Heart left ventricle (tissue), 13 donors: Measurements from ENCODE around the gene STX12.

Experiments used
- POLR2A ChIP-seq, 2 donors: fragments of 450-650 bp; IDR thresholded peaks; one replicate each; pipeline ENCODE4 v1.6.1; 2017; ENCODE audit warnings: antibody characterized with exemption in 2 of 2, mild to moderate bottlenecking in 2 of 2, moderate library complexity in 2 of 2
- TF ChIP-seq, protein P1 (sequence below), 12 donors: fragments of 200-600 bp; sonication (generic) in 4 of 12; IDR thresholded peaks; one replicate each; pipeline versions ENCODE4 v1.5.0 to v1.8.0; 2018 to 2022; ENCODE audit warnings: antibody characterized with exemption in 12 of 12, mild to moderate bottlenecking in 5 of 12
- donor health status: ischemic (EF 13 %, LVEDD 7.1; RV severe dilation, severe dysfunction).
- donor health status: DM: no; HTN: yes; CAD: no.
- donor health status: DM: no; HTN: no; CAD: no.
- donor health status: ischemic (EF 25% LVEDD 6.9; RV normal size, moderate dysfunction).
- donor health status: ischemic (EF 25% LVEDD 5.7; RV mildly dilated, moderate dysfunction).
- donor health status: ischemic (EF 35%, LVEDD 5.7; RV mildly dilated, moderate dysfunction).
- donor health status: nonischemic (EF 11% LVEDD 7.7; RV severe dilation, severe dysfunction).
- donor health status: DM: yes; HTN: yes; CAD: no.
- donor health status: PGD.
- donor health status: ischemic (EF 29% LVEDD 5.4; RV normal size, mild dysfunction).
- donor health status: nonischemic (EF 23%, LVEDD 6.1; RV moderate dilation, normal function).

DNA sequence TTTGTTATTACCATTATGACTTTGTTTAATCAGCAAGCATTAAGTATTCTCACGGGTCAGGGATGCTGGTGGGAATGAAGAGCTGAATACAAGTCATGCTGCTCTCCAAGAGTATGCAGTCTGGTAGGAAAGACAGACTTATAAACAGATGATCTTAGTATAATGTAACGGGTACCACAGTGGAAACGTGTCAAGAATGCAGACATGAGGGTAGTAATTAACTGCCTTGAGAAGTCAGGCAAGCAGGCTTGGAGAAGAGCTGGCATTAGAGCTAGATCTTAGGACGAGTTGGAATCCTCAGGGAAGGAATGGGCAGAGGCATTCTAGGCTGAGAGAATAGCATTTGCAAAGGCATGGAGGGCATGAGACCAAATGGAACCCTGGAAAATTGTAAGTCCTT lies 27.6 kb upstream of the STX12 start:
- TF ChIP-seq POLR2A (IDR thresholded peaks at IDR 0.05), result no peak
- TF ChIP-seq, protein P1, sequence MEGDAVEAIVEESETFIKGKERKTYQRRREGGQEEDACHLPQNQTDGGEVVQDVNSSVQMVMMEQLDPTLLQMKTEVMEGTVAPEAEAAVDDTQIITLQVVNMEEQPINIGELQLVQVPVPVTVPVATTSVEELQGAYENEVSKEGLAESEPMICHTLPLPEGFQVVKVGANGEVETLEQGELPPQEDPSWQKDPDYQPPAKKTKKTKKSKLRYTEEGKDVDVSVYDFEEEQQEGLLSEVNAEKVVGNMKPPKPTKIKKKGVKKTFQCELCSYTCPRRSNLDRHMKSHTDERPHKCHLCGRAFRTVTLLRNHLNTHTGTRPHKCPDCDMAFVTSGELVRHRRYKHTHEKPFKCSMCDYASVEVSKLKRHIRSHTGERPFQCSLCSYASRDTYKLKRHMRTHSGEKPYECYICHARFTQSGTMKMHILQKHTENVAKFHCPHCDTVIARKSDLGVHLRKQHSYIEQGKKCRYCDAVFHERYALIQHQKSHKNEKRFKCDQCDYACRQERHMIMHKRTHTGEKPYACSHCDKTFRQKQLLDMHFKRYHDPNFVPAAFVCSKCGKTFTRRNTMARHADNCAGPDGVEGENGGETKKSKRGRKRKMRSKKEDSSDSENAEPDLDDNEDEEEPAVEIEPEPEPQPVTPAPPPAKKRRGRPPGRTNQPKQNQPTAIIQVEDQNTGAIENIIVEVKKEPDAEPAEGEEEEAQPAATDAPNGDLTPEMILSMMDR (IDR thresholded peaks at IDR 0.05), result no peak
